Measurements from ENCODE around the gene INPP5D. TPM values are rescaled to one million over a fixed set of nuclear protein-coding genes. Genes with fewer than 3 reads are reported as not detected.
A peak's percentile ranks its signal among the peaks of the same experiment; 100 is the strongest.

The INPP5D gene
- total RNA-seq, 1 experiment from 2014 or later = 12.7 TPM

GRCh38 chr2:233250985-233251305, 190.8 kb downstream of the INPP5D start:
- no peak overlapping the region for H3T11ph ChIP-seq (ENCODE audit: low read length)
- no peak overlapping the region for H3K9ac ChIP-seq (ENCODE audit: extremely low read depth, insufficient read length, low read length)
- no peak overlapping the region for H3K4ac ChIP-seq (ENCODE audit: low read depth, low read length)
- no peak overlapping the region for H4K8ac ChIP-seq (replicated peaks; ENCODE audit: insufficient read length, low read depth, low read length)
- Mint-ChIP-seq H3K36me3 (ENCODE audit: insufficient read depth in 1 of 3, low read depth in 3 of 3) (peaks cover 9 to 27% (median 22%) of the 10 kb centered on the region in 3 experiments), H3K9me3 (peaks cover 12 to 18% of the 10 kb centered on the region in 2 experiments), H3K4me1 (peaks cover 5 to 6% of the 10 kb centered on the region in 2 experiments), H3K27ac (peak overlapping the region in 2 of 3 experiments; percentile 78 to 84; a peak in 3 of 7 replicates), H3K4me3 (peak overlapping the region; percentile 19 to 97; a peak in 4 of 5 replicates), H3K27me3 (ENCODE audit: low read depth) (peaks cover 4% of the 10 kb centered on the region; the same call in 1 of the 2 replicates)
- H3K79me2 ChIP-seq (ENCODE audit: insufficient read depth, low read length) = peaks cover 17% of the 10 kb centered on the region; the same call in 1 of the 2 replicates
- peaks cover 6% of the 10 kb centered on the region for H3K23me2 ChIP-seq (ENCODE audit: insufficient read length, low read depth, low read length, poor library complexity, severe bottlenecking)
- no peak overlapping the region for H2BK20ac ChIP-seq (ENCODE audit: low read depth, low read length, poor library complexity, severe bottlenecking)
- H2AK5ac ChIP-seq (ENCODE audit: insufficient read length, low read length) = no peak overlapping the region
- H2BK15ac ChIP-seq (ENCODE audit: low read depth, low read length) = no peak overlapping the region
- no peak overlapping the region for H3K18ac ChIP-seq (ENCODE audit: insufficient read length, low read depth, low read length)
- DNase-seq = no peak
- no peaks in the 10 kb centered on the region for H4K20me1 ChIP-seq (ENCODE audit: control insufficient read depth, insufficient read depth, insufficient read length)
- no peak overlapping the region for H3K56ac ChIP-seq (ENCODE audit: insufficient read length, low read depth, low read length)
- no peak overlapping the region for H3K14ac ChIP-seq (ENCODE audit: insufficient read depth, low read length)
- H4K5ac ChIP-seq (ENCODE audit: insufficient read length, low read depth, low read length) = no peak overlapping the region
- H3K79me1 ChIP-seq (ENCODE audit: insufficient read depth, low read depth, low read length, poor library complexity, severe bottlenecking) = peaks cover 12% of the 10 kb centered on the region
- TF ChIP-seq CTCF (conservative IDR thresholded peaks at IDR 0.05) = no peak
- H2BK12ac ChIP-seq (ENCODE audit: insufficient read length, low read depth, low read length) = no peak overlapping the region
- no peak overlapping the region for H3K27ac ChIP-seq (ENCODE audit: insufficient read length, low read depth, low read length)
- no peak overlapping the region for H3K23ac ChIP-seq (ENCODE audit: insufficient read length, low read depth, low read length)
- H2AFZ ChIP-seq (ENCODE audit: low read length) = no peak overlapping the region
- peaks cover 7% of the 10 kb centered on the region for H3K9me3 ChIP-seq (ENCODE audit: control insufficient read depth, low read depth, low read length)
- H3K4me1 ChIP-seq (ENCODE audit: insufficient read depth, low read length) = peaks cover 3% of the 10 kb centered on the region; the same call in 1 of the 2 replicates
- H3K4me2 ChIP-seq (ENCODE audit: insufficient read depth, insufficient read length, low read length) = no peak overlapping the region
- no peak overlapping the region for H2BK120ac ChIP-seq (ENCODE audit: low read depth, low read length, poor library complexity, severe bottlenecking)
- no peak overlapping the region for H4K91ac ChIP-seq (ENCODE audit: insufficient read length, low read depth, low read length)
- no peaks in the 10 kb centered on the region for H3K27me3 ChIP-seq (ENCODE audit: insufficient read depth, low read length)
- WGBS (ENCODE audit: extremely low coverage, insufficient read length, low lambda C conversion rate) = no CpG with 5 or more reads among the region's 1 CpG
- H2BK5ac ChIP-seq (ENCODE audit: insufficient read length, low read length) = no peak overlapping the region
